Measurements from ENCODE around the gene TUSC2. TPM values are rescaled to one million over a fixed set of nuclear protein-coding genes. Genes with fewer than 3 reads are reported as not detected.
A peak's percentile ranks its signal among the peaks of the same experiment; 100 is the strongest.

The TUSC2 gene
- total and polyA plus RNA-seq, 12 donors, result 23.7 to 59.1 (median 27.0) TPM

DNA sequence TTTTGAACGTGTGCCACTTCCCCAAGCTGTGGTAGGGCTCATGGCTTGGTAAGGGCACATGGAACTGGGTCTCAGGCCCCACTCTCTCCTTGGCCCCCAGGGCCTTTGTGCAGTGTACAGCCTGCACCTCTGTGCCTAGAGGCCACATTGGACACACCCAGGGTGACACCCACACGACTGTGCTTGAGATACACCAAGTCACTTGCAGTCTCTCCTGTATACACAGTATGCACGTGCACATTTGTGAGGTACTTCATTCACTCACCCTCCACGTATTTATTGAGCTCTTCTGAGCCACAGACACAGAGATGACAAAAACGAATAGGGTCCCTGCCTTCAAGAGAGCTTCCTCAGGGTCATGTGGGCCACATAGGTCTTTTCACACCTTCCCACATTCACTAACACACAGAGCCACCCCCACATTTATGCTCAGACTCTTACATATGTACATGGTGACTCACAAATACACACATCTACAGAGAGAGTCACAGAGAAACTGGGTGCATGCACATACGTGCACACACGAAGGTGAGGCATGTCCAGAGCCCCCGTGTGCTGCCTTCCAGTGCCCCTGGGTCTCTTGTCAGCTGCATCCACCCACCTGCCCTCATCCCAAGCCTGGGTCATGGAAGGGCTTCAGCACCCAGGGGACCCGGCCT is 41.1 kb upstream of the TUSC2 start:
- DNase-seq, result no peak
- TF ChIP-seq CTCF (IDR thresholded peaks at IDR 0.05), result no peak
- Histone ChIP-seq H3K36me3 (no peaks in the 10 kb centered on the region), H3K4me3 (no peak overlapping the region), H3K4me1 (peaks cover 0 to 17% (median 6%) of the 10 kb centered on the region in 9 donors), H3K27ac (no peak overlapping the region), H3K27me3 (peaks cover 0 to 3% (median 0%) of the 10 kb centered on the region in 7 donors), H3K9me3 (no peaks in the 10 kb centered on the region)
- intact Hi-C loops (cut with DNase I), result loop anchor here in 1 of 10 donors (5.0 kb wide), 1 partner anchor 173 kb away; no protein-coding TSS in a partner anchor
- ATAC-seq, result no peak
- 81 to 82% methylated on average over 9 of the region's 9 CpGs for WGBS, 2 donors

GRCh38 chr3:50365842-50366220 is 37.8 kb upstream of the TUSC2 start:
- Histone ChIP-seq H3K9me3 (no peaks in the 10 kb centered on the region), H3K4me1 (peaks cover 0 to 18% (median 6%) of the 10 kb centered on the region in 9 donors), H3K4me3 (peak overlapping the region in 6 of 10 donors; percentile 53 to 60 (median 59)), H3K27ac (no peak overlapping the region), H3K36me3 (no peaks in the 10 kb centered on the region), H3K27me3 (peaks cover 0 to 3% (median 0%) of the 10 kb centered on the region in 7 donors)
- intact Hi-C loops (cut with DNase I), result loop anchor here in 1 of 10 donors (5.0 kb wide), 1 partner anchor 176 kb away; no protein-coding TSS in a partner anchor
- WGBS, 2 donors, result 81 to 86% methylated on average over 5 of the region's 5 CpGs
- no peak for DNase-seq
- no peak for ATAC-seq
- no peak for TF ChIP-seq CTCF (IDR thresholded peaks at IDR 0.05)

DNA sequence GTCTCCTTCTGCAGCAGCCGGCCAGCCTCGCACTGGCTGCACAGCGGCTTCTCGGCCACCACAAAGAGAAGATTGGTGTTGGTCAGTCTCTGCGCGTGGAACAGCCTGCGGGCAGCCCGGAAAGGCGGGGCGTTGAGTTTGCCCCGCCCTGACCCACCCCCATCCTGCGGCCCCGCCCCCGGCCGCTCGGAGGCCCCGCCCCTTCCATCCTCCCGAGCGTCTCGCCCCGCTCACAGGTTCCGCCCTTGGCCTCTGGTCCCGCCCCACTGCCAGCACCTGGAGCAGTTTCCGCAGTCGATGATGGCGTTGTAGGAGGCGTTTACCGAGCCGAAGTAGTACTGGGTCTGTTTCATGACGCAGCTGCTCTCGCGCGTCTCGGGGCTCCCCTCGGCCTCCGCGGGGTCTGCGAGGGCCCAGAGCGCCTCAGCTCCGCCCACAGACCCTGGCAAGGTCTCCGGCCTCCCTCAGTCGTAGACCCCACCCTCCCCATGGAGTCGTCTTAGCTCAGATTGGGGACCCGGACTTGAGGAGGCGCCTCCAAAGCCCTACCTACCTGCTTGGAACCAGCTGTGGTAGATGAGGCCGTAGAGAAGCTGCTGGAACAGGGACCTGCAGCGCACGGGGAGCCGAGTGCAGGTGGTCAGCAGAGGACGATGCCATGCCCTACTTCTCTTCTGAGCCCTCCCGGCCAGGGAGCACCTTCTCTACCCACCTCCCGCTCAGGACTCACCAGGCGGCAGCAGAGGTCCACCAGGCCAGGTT is 37.2 kb upstream of the TUSC2 start:
- H3K27me3 ChIP-seq, result peaks cover 0 to 3% (median 0%) of the 10 kb centered on the region in 7 donors
- WGBS, 2 donors, result 9 to 10% methylated on average over 49 to 53 of the region's 53 CpGs
- peak overlapping the region; percentile 19 to 60 (median 54) for H3K4me3 ChIP-seq
- TF ChIP-seq CTCF (IDR thresholded peaks at IDR 0.05), result no peak
- ATAC-seq (peak; percentile 81 to 92 (median 86)), DNase-seq (peak; percentile 80 to 86)
- no peaks in the 10 kb centered on the region for H3K9me3 ChIP-seq
- peak overlapping the region in 6 of 10 donors; percentile 7 to 50 (median 31) for H3K27ac ChIP-seq
- intact Hi-C loops (cut with DNase I), result loop anchor here in 1 of 10 donors (5.0 kb wide), 1 partner anchor 177 kb away; no protein-coding TSS in a partner anchor
- no peaks in the 10 kb centered on the region for H3K36me3 ChIP-seq
- H3K4me1 ChIP-seq, result peaks cover 0 to 18% (median 6%) of the 10 kb centered on the region in 9 donors

- H3K36me3 ChIP-seq, result no peaks in the 10 kb centered on the region
- ATAC-seq (peak; percentile 1 to 53 (median 25)), DNase-seq (no peak)
- TF ChIP-seq CTCF (IDR thresholded peaks at IDR 0.05), result no peak
- H3K4me3 ChIP-seq, result peak overlapping the region; percentile 19 to 60 (median 54)
- 15 to 22% methylated on average over 36 to 48 of the region's 48 CpGs for WGBS, 2 donors
- peaks cover 0 to 3% (median 0%) of the 10 kb centered on the region in 7 donors for H3K27me3 ChIP-seq
- H3K27ac ChIP-seq, result peak overlapping the region in 4 of 10 donors; percentile 7 to 44 (median 31)
- H3K9me3 ChIP-seq, result no peaks in the 10 kb centered on the region
- intact Hi-C loops (cut with DNase I), result loop anchor here in 1 of 10 donors (5.0 kb wide), 1 partner anchor 178 kb away; no protein-coding TSS in a partner anchor
- peaks cover 0 to 20% (median 6%) of the 10 kb centered on the region in 9 donors for H3K4me1 ChIP-seq
These were observed 36.6 kb upstream of the TUSC2 start for GRCh38 chr3:50364573-50365079.
